ENCODE measurements around the gene KMT5C.

GRCh38 chr19:55309448-55309847 is 30.2 kb upstream of the KMT5C start:
- TF ChIP-seq CTCF (IDR thresholded peaks at IDR 0.05), result no peak
- TF ChIP-seq ZNF416 (CRISPR knock-in tag; IDR thresholded peaks at IDR 0.05), result no peak
